Hypothalamus (tissue), 51 donors: Measurements from ENCODE around the gene REEP5.
"Not testable (repeated sequence)": the region's sequence is repeated elsewhere in the genome, so short reads cannot be mapped to it uniquely, and the experiment has no call there.

ENCODE experiments used
- DNase-seq, 51 donors: peaks; one replicate each; lab custom pipeline; 2025; lab: John Stamatoyannopoulos, UW

Gene REEP5

DNA sequence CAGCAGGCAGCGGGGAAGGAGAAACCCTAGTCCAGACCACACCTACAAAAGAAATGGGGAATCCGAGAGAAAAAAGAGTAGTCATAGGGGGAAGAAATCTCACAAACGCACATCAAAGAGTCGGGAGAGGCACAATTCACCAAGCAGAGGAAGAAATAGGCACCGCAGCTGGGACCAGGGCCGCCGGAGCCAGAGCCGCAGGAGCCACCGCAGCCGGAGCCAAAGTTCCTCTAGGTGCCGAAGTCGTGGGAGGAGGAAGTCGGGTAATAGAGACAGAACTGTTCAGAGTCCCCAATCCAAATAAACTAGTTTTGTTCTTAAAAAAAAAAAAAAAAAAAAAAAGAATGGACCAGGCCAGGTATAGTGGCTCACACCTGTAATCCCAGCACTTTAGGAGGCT lies 29.3 kb downstream of the REEP5 start:
- DNase-seq: no peak

DNA sequence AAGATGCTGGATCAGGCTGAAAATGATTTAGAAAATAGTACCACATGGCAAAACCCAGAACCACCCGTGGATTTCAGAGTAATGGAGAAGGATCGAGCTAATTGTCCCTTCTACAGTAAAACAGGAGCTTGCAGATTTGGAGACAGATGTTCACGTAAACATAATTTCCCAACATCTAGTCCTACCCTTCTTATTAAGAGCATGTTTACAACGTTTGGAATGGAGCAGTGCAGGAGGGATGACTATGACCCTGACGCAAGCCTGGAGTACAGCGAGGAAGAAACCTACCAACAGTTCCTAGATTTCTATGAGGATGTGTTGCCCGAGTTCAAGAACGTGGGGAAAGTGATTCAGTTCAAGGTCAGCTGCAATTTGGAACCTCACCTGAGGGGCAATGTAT lies 30.0 kb downstream of the REEP5 start:
- DNase-seq: not testable (repeated sequence)

DNA sequence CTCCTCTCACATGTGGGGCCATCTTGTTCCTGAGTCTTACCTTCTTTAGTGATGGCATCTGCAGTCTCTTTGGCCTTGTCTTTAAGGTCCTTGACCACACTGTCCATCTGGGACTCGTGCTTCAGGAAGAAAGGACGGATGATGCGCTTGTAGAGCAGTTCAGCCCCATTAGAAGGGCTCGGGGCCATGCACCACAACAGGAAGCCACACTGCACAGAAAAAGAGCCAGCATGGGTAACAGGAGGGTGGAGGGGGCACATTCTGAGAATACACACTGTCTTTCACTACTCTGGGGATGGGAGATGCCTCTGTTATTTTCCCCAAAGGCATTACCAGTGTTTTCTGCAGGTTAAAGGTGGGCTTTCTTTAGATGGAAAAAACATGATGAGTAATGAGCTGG lies 35.1 kb downstream of the REEP5 start:
- no peak for DNase-seq

DNA sequence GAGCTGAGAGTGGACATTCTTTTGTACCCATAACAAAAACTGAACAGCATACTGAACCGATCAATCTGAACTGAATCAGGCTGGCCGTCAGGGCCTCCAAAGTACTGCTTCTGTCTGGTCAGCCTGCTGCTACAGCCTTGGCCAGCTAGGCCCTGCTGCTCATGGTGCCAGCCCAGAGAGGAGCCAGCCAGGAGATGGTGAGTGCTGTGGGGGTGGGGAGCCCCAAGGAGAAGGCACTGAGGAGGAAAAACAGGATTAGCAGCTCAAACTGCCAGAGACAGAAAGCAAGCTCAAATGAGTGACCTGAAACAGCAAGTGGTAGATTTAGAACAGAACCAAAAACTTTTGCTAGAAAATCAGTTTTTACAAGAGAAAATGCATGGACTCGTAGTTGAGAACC lies 37.0 kb downstream of the REEP5 start:
- peak in 37 of 51 donors; percentile 2 to 75 (median 45) for DNase-seq

DNA sequence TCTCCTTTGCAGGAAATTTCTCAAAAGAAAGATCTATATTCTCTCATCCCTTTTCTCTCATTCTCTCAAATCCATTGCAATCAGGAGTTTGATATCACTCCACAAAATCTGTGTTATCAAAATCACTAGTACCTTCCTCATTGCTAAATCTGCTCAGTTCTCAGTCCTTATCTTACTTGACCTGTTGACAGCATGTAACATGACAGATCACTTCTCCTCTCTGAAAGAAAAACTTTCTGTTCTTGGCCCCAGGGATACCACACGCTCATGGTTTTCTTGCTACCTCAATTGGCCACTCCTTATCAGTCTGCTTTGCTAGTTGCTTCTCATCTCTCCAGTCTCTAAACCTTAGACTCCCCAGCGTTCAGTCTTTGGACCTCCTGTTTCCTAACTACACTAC lies 38.8 kb downstream of the REEP5 start:
- DNase-seq: no peak

DNA sequence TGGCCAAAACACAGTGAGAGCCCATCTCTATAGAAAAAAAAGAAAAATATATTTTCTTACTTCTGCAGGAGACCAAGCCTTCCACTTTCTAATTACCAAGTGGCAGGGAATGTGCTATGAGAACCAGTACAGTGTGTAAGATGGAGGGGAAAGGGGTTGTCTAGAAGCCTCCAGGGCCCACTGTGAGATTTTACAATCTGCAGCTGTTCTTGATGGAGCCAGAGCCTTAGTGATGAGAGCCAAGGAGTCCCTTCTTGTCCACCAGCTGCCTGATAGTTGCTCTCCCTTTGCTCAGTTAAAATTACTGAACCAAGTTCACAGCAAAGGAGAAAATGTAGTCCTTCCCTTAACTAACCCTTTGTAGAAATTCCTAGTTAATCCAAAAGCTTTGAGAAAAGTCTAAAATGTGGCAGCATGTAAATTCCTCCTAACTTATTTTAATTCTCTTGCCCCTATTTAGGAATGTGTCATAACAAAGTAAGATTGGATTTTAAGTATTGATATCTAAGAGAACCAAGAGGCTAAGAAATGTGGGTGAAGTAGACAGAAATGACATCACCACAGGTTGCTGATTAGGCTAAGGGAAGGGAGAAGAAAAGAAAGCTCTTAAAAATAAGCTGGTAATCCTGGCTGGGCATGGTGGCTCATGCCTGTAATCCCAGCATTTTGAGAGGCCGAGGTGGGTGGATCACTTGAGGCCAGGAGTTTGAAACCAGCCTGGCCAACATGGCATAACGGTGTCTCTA lies 41.6 kb downstream of the REEP5 start:
- no peak for DNase-seq

- peak in 1 of 51 donors; percentile 5 for DNase-seq
Observed at GRCh38 chr5:112878760-112879159, 43.3 kb downstream of the REEP5 start.

GRCh38 chr5:112878101-112878500 lies 43.9 kb downstream of the REEP5 start:
- no peak for DNase-seq

- DNase-seq: no peak
Observed at GRCh38 chr5:112876362-112876761, 45.7 kb downstream of the REEP5 start.

DNA sequence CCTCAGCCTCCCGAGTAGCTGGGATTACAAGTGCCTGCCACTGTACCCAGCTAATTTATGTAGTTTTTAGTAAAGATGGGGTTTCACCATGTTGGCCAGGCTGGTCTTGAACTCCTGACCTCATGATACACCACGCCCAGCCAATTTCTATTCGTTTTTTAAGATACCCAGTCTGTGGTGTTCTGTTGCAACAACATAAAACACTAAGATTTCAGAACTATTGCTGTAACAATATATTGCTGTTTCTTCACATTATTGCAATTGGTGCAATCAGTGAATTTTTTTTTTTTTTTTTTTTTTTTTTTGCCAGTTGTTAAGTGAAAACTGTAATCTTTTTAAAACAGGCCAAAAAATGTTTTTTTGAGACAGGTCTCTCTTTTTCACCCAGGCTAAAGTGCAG lies 51.1 kb downstream of the REEP5 start:
- DNase-seq: no peak

- no peak for DNase-seq
Observed at GRCh38 chr5:112869948-112870347, 52.1 kb downstream of the REEP5 start.

DNA sequence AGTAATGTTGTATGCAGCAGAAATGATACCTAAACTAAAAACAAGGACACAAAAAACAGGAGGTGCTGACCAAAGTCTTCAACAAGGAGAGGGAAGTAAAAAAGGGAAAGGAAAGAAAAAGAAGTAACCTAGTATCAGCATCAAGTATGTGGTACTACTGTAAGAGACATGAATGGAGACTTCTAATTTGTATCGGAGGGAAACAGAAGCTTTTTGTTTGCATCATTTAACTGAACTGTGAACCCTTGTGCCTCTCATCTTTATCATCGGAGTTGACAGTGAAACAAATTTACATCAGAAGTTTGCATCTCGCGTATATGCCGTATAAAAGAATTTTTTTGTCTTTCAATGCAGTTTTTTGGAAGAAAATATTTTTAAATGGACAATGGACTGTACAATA lies 54.6 kb downstream of the REEP5 start:
- no peak for DNase-seq

GRCh38 chr5:112866739-112867138 lies 55.3 kb downstream of the REEP5 start:
- no peak for DNase-seq

GRCh38 chr5:112865128-112865527 lies 56.9 kb downstream of the REEP5 start:
- no peak for DNase-seq

GRCh38 chr5:112863549-112863948 lies 58.5 kb downstream of the REEP5 start:
- DNase-seq: peak in 7 of 51 donors; percentile 2 to 24 (median 4)

- DNase-seq: no peak
Observed at GRCh38 chr5:112862085-112862484, 59.9 kb downstream of the REEP5 start.

GRCh38 chr5:112861638-112861985 lies 60.4 kb downstream of the REEP5 start:
- DNase-seq: no peak

GRCh38 chr5:112860929-112861637 lies 60.9 kb downstream of the REEP5 start, which contains the start of gene SRP19:
Gene SRP19, plus strand, starts transcription at chr5:112861287. Its CDS starts 90 bp downstream, at chr5:112861377.
- peak; percentile 45 to 97 (median 89) for DNase-seq

DNA sequence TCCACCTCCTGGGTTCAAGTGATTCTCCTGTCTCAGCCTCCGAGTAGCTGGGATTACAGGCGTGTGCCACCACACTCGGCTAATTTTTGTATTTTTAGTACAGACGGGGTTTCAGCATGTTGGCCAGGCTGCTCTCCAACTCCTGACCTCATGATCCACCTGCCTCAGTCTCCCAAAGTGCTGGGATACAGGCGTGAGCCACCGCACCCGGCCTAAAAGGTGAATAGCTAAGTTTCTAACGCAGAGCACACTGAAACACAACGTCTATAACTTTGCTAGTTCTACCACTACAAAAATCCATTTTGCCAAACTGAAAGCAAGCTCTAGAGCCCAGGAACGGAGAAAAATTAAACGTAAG lies 61.5 kb downstream of the REEP5 start:
- not testable (repeated sequence) for DNase-seq

GRCh38 chr5:112857866-112858265 lies 64.2 kb downstream of the REEP5 start:
- no peak for DNase-seq

DNA sequence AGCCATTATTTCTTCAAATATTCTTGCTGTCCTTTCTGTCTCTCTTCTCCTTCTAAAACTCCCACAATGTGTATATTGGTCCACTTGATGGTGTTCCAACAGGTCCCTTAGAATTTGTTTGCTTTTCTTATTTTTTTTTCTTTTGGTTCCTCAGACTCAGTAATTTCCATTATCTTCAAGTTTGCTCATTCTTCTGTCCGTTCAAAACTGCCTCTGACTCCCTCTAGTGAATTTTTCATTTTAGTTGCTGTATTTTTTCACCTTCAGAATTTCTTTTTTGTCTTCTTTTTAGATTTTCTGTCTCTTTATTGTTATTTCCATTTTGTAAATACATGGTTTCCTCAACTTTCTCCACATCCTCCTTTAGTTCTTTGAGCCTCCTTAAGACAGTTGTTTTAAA lies 67.4 kb downstream of the REEP5 start:
- DNase-seq: no peak

DNA sequence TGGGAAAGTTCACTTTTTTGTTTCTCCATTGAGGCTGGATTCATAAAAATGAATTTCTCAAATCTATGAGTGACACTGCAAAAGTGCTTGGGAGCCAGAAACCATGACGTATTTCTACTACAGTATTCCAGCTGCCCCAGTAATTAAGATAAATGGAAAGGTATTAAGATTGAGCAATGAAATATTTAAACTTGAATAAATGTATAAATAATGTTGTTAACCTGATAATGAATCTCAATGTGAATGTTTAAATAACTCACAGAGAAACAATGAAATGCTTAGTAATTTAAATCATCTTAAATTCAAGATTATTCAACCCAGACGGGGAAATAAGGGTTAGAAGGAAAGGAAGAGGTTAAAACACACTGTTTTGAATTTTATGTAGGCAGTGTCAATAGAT lies 72.1 kb downstream of the REEP5 start:
- no peak for DNase-seq
